Thyroid gland (tissue), 4 donors: ENCODE results near the gene AIFM1. TPM values are rescaled to one million over a fixed set of nuclear protein-coding genes. Genes with fewer than 3 reads are reported as not detected.
A peak's percentile ranks its signal among the peaks of the same experiment; 100 is the strongest.

Source experiments
- DNase-seq, 2 donors: peaks; one replicate each; pipeline ENCODE4 v3.0.0-alpha.2; 2019
- H3K27ac ChIP-seq, 3 donors: fragments of 200-600 bp; sonication (generic); 1 replicate in 2 of 3; 2 replicates in 1 of 3; pipeline ENCODE4 v1.5.1; 2016 to 2019; ENCODE audit warnings: mild to moderate bottlenecking in 1 of 3, moderate library complexity in 1 of 3
- H3K27me3 ChIP-seq: fragments of 200-600 bp; sonication (generic); one replicate; pipeline ENCODE4 v1.5.1; 2019
- H3K36me3 ChIP-seq, 2 donors: fragments of 200-600 bp; sonication (generic); one replicate each; pipeline ENCODE4 v1.5.1; 2016 to 2019
- H3K4me1 ChIP-seq, 2 donors: fragments of 200-600 bp; sonication (generic); one replicate each; pipeline ENCODE4 v1.5.1; 2017 to 2019
- H3K4me3 ChIP-seq, 3 donors: fragments of 200-600 bp; sonication (generic); replicated peaks in 1 of 3; 1 replicate in 2 of 3; 2 replicates in 1 of 3; pipeline ENCODE4 v1.5.1; 2016; ENCODE audit warnings: mild to moderate bottlenecking in 1 of 3
- H3K9me3 ChIP-seq: fragments of 200-600 bp; sonication (generic); one replicate; pipeline ENCODE4 v1.5.1; 2017
- CTCF ChIP-seq, 6 experiments: fragments of 200-600 bp in 3 of 6; fragments of 450-650 bp in 3 of 6; sonication (generic) in 3 of 6; IDR thresholded peaks; one replicate each; pipeline ENCODE4 v1.5.1; 2016 to 2019; ENCODE audit warnings: antibody characterized with exemption in 6 of 6, mild to moderate bottlenecking in 2 of 6, inconsistent platforms in 1 of 6, moderate library complexity in 1 of 6
- POLR2A ChIP-seq, 2 donors: fragments of 450-650 bp; IDR thresholded peaks; one replicate each; pipeline ENCODE4 v1.6.1; 2017; ENCODE audit warnings: antibody characterized with exemption in 2 of 2, mild to moderate bottlenecking in 2 of 2, moderate library complexity in 1 of 2
- WGBS, 2 donors: methylation state at CpG; one replicate each; pipeline ENCODE4 v1.1.5; 2017; 5-methylcytosine and 5-hydroxymethylcytosine counted together
- intact Hi-C: fragments of 100-400 bp; cut with DNase I; formaldehyde crosslinking; loops from one replicate; pipeline ENCODE4 v1.15.1; 2023
- total RNA-seq, 4 donors: library from RNA; depleted of rRNA; stranded (reverse); fragments of >200 nt; gene quantifications; one replicate each; pipeline ENCODE4 v1.2.3, GENCODE V29; 2016

Gene AIFM1
- total RNA-seq, 4 donors from 2014 or later, result 13.3 to 21.1 (median 17.3) TPM

- Histone ChIP-seq H3K9me3 (no peaks in the 10 kb centered on the region), H3K4me3 (no peak overlapping the region), H3K27me3 (no peaks in the 10 kb centered on the region), H3K27ac (no peak overlapping the region), H3K36me3 (no peaks in the 10 kb centered on the region), H3K4me1 (no peaks in the 10 kb centered on the region)
- intact Hi-C loops, result no loop called here
- TF ChIP-seq CTCF (IDR thresholded peaks at IDR 0.05), result no peak
- no peak for TF ChIP-seq POLR2A (IDR thresholded peaks at IDR 0.05)
- DNase-seq, result no peak
These were observed 10.7 kb upstream of the AIFM1 start for GRCh38 chrX:130176354-130176776.

GRCh38 chrX:130174937-130175336 lies 9.3 kb upstream of the AIFM1 start:
- H3K27ac ChIP-seq, result peak overlapping the region in 1 of 3 donors; percentile 20
- TF ChIP-seq POLR2A (IDR thresholded peaks at IDR 0.05) (no peak), CTCF (IDR thresholded peaks at IDR 0.05) (no peak)
- intact Hi-C loops, result no loop called here

GRCh38 chrX:130174045-130174704 lies 8.5 kb upstream of the AIFM1 start:
- no peaks in the 10 kb centered on the region for H3K9me3 ChIP-seq
- no peak overlapping the region for H3K4me3 ChIP-seq
- 39 to 62% methylated on average over 3 to 7 of the region's 10 CpGs for WGBS, 2 donors
- peak overlapping the region in 2 of 3 donors; percentile 44 to 53 for H3K27ac ChIP-seq
- H3K4me1 ChIP-seq, result no peaks in the 10 kb centered on the region
- no peak for TF ChIP-seq POLR2A (IDR thresholded peaks at IDR 0.05)
- no peak for TF ChIP-seq CTCF (IDR thresholded peaks at IDR 0.05)
- intact Hi-C loops, result no loop called here
- peak in 1 of 2 donors; percentile 7 for DNase-seq
- no peaks in the 10 kb centered on the region for H3K36me3 ChIP-seq
- no peaks in the 10 kb centered on the region for H3K27me3 ChIP-seq

More at GRCh38 chrX:130174937-130175336, 9.3 kb upstream of the AIFM1 start:
- Histone ChIP-seq H3K27me3 (no peaks in the 10 kb centered on the region), H3K4me3 (no peak overlapping the region), H3K9me3 (no peaks in the 10 kb centered on the region), H3K36me3 (no peaks in the 10 kb centered on the region), H3K4me1 (no peaks in the 10 kb centered on the region)
- DNase-seq, result no peak
- 96 to 100% methylated on average over 2 of the region's 2 CpGs for WGBS, 2 donors

GRCh38 chrX:130173190-130173895 lies 7.7 kb upstream of the AIFM1 start:
- H3K4me3 ChIP-seq, result no peak overlapping the region
- H3K36me3 ChIP-seq, result no peaks in the 10 kb centered on the region
- peak in 1 of 2 donors; percentile 11 for DNase-seq
- intact Hi-C loops, result no loop called here
- no peaks in the 10 kb centered on the region for H3K9me3 ChIP-seq
- no peaks in the 10 kb centered on the region for H3K27me3 ChIP-seq
- H3K4me1 ChIP-seq, result no peaks in the 10 kb centered on the region
- TF ChIP-seq CTCF (IDR thresholded peaks at IDR 0.05), result no peak
- no peak for TF ChIP-seq POLR2A (IDR thresholded peaks at IDR 0.05)
- H3K27ac ChIP-seq, result peak overlapping the region in 2 of 3 donors; percentile 44 to 53
- 48 to 58% methylated on average over 7 of the region's 7 CpGs for WGBS, 2 donors
